Activated CD8-positive, alpha-beta T cell treated with anti-CD3 and anti-CD28 coated beads, Interleukin-2, amount 10 ng/mL, durations not matched to agents 7 days and 5 days (primary cell): ENCODE data around the gene POLG. TPM values are rescaled to one million over a fixed set of nuclear protein-coding genes. Genes with fewer than 3 reads are reported as not detected.

Experiments used
- ATAC-seq: fragments of 150-1000 bp; cut with Tn5 transposase; one replicate; pipeline ENCODE4 v1.10.0; 2021; ENCODE audit warnings: moderate library complexity
- CTCF ChIA-PET: fragments of 350-600 bp; sonication (Branson Sonifier 250); formaldehyde crosslinking; loops from one replicate; lab custom pipeline; 2021; ENCODE audit warnings: antibody characterized with exemption; lab: Charles Lee
- POLR2A ChIA-PET: fragments of 350-600 bp; sonication (Branson Sonifier 250); formaldehyde crosslinking; loops from one replicate; lab custom pipeline; 2021; ENCODE audit warnings: antibody characterized with exemption; lab: Charles Lee
- DNase-seq: peaks from one replicate; pipeline ENCODE4 v3.0.0-alpha.2; 2020
- H3K27ac Mint-ChIP-seq: one replicate; pipeline ENCODE4 v1.8.0; 2021; ENCODE audit warnings: mild to moderate bottlenecking, mixed read lengths
- H3K27me3 Mint-ChIP-seq: one replicate; pipeline ENCODE4 v1.8.0; 2021; ENCODE audit warnings: low read depth, mixed read lengths
- H3K36me3 Mint-ChIP-seq: one replicate; pipeline ENCODE4 v1.8.0; 2021; ENCODE audit warnings: low read depth, mixed read lengths
- H3K4me1 Mint-ChIP-seq: one replicate; pipeline ENCODE4 v1.8.0; 2021; ENCODE audit warnings: low read depth, mixed read lengths
- H3K4me3 Mint-ChIP-seq: one replicate; pipeline ENCODE4 v1.8.0; 2021; ENCODE audit warnings: mild to moderate bottlenecking, mixed read lengths
- H3K9me3 Mint-ChIP-seq: one replicate; pipeline ENCODE4 v1.8.0; 2022; ENCODE audit warnings: mixed read lengths; ENCODE audit not compliant: insufficient read depth
- total RNA-seq, 2 experiments: library from RNA; stranded (reverse); gene quantifications; one replicate each; pipeline ENCODE4 v1.2.3, GENCODE V29; 2021

POLG gene
- total RNA-seq, 2 experiments from 2014 or later = 121 to 128 TPM

DNA sequence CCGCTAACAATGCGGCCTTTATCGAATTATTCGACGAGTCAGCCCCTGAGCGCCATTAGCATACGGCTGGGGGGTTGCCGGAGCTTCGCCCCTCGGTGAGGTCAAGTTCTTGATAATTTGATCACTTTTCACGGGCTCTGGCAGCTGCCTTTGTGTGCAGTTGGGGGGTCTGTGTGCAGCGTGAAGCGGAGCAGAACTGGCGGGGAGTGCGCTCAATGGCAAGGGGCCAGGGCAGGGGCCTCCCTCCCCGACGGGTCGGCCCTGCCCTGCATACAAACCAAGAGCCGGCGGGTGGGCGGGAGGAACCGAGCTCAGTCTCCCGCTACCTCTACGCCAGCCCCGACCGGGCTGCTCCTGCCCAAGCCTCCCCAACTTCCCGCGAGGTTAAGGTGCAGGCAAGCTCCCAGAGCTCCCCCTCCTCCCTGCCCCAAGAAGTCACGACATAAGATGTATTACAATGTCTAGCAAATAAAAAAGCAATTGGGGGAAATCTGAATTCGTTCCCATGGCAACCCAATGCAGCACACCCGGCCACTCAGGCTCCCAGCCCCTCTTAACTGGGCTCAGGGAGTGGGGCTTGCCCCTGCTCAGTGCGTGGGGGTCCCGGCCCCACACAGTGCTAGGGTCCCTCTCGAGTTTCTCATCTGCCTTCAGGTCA, 34.1 kb upstream of the POLG start:
- CTCF ChIA-PET = interaction anchor here (0.6 to 3.3 kb wide), 4 partner anchors 8 to 50 kb away, joined by 3 to 33 read pairs (median 4); no protein-coding TSS in a partner anchor
- H3K27ac Mint-ChIP-seq = no peak overlapping the region
- no peak for DNase-seq

GRCh38 chr15:89367485-89368451, 33.1 kb upstream of the POLG start:
- peak; percentile 7 for ATAC-seq

More for the DNA sequence above, 34.1 kb upstream of the POLG start:
- H3K9me3 Mint-ChIP-seq = no peaks in the 10 kb centered on the region
- H3K4me3 Mint-ChIP-seq = peak overlapping the region; percentile 12
- H3K36me3 Mint-ChIP-seq = peaks cover 2% of the 10 kb centered on the region
- POLR2A ChIA-PET = no interaction called here
- peaks cover 7% of the 10 kb centered on the region for H3K4me1 Mint-ChIP-seq
- peak; percentile 15 for ATAC-seq
- peaks cover 83% of the 10 kb centered on the region for H3K27me3 Mint-ChIP-seq

DNA sequence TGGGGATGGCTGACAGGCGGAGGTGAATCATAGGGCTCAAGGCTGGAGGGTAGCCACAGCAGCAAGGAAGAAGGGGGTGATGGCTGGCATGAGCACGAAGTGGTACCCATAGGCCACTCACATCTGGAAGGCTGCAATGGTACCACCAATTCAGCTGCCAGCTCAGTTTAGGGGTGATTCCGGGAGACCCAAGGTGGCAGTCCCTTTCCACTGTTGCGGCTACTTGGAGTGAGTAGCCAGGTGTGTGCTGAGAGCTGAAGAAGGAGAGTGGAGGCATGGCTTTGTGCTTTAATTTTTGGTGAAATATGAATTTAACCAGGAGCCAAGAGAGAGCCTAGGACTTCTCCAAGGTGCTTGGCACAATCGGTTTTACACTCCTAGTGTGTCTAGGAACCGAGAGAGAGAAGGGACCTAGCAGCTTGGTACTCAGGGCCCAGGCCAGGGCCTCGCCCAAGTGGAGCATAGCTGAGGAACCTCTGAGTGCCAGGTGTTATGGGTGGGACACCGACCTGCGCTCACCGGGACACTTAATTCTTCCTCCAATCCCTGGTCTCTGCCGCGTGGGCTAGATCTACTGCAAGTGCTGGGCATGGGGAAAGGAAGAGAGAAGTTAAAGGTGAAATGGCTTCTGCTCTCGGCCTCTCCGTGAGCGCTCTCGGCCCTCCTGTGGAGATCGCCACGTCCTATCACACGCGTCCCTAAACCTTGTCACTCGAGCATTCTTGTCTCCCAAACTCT, 32.2 kb upstream of the POLG start:
- H3K9me3 Mint-ChIP-seq = no peaks in the 10 kb centered on the region
- peaks cover 7% of the 10 kb centered on the region for H3K4me1 Mint-ChIP-seq
- peaks cover 81% of the 10 kb centered on the region for H3K27me3 Mint-ChIP-seq
- DNase-seq (no peak), ATAC-seq (no peak)
- H3K4me3 Mint-ChIP-seq = no peak overlapping the region
- H3K27ac Mint-ChIP-seq = peak overlapping the region; percentile 52
- CTCF ChIA-PET = interaction anchor here (1.1 to 1.4 kb wide), 2 partner anchors 8 to 41 kb away, joined by 3 to 5 read pairs; no protein-coding TSS in a partner anchor
- POLR2A ChIA-PET = no interaction called here
- peaks cover 2% of the 10 kb centered on the region for H3K36me3 Mint-ChIP-seq

More at GRCh38 chr15:89367485-89368451, 33.1 kb upstream of the POLG start:
- Mint-ChIP-seq H3K9me3 (no peaks in the 10 kb centered on the region), H3K36me3 (peaks cover 2% of the 10 kb centered on the region), H3K4me1 (peaks cover 7% of the 10 kb centered on the region), H3K4me3 (no peak overlapping the region), H3K27me3 (peaks cover 86% of the 10 kb centered on the region), H3K27ac (no peak overlapping the region)
- ChIA-PET POLR2A (no interaction called here), CTCF (interaction anchor here (1.1 to 3.3 kb wide), 3 partner anchors 8 to 49 kb away, joined by 5 to 33 read pairs (median 5); no protein-coding TSS in a partner anchor)
- no peak for DNase-seq

DNA sequence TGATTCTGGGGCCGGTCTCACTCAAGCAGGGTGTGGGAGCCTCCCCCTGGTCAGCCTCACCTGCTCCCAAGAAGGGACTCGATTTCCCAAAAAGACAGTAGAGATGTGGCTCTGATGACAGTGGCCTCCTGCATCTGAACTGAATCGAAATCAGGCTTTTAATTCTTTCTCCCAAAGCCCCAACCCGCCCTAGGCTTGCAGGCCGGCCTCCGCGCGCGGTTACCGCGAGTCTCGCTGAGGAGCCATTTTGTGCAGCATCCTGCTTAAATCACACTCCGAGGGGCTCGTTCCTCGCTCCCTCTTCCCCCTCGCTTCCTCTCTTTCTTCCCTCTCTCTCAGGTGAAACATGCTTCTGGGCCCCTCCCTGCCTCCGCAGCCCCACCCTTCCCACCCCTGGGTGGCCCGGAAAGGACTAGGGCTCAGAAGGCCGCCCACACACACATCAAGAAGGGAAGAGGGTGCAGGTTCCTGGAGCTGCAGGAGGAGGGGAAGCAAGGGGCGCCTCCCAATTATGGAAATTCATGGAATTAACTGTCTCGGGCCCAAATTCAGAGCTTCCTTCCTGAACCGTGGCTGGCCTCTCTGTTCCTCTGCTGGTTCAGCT, 30.9 kb upstream of the POLG start:
- Mint-ChIP-seq H3K9me3 (no peaks in the 10 kb centered on the region), H3K4me1 (peaks cover 8% of the 10 kb centered on the region), H3K36me3 (peaks cover 2% of the 10 kb centered on the region), H3K27me3 (peaks cover 86% of the 10 kb centered on the region), H3K27ac (no peak overlapping the region), H3K4me3 (no peak overlapping the region)
- POLR2A ChIA-PET = no interaction called here
- CTCF ChIA-PET = interaction anchor here (1.4 to 2.4 kb wide), 2 partner anchors 43 to 53 kb away, joined by 3 to 8 read pairs; no protein-coding TSS in a partner anchor
- DNase-seq = no peak
- ATAC-seq = no peak

GRCh38 chr15:89364741-89365450, 30.3 kb upstream of the POLG start:
- H3K4me1 Mint-ChIP-seq = peaks cover 8% of the 10 kb centered on the region
- H3K4me3 Mint-ChIP-seq = no peak overlapping the region
- ChIA-PET POLR2A (no interaction called here), CTCF (interaction anchor here (2.4 kb wide), 1 partner anchor 54 kb away, joined by 8 read pairs; no protein-coding TSS in a partner anchor)
- H3K27ac Mint-ChIP-seq = no peak overlapping the region
- H3K9me3 Mint-ChIP-seq = no peaks in the 10 kb centered on the region
- DNase-seq (no peak), ATAC-seq (no peak)
- H3K27me3 Mint-ChIP-seq = peaks cover 85% of the 10 kb centered on the region
- H3K36me3 Mint-ChIP-seq = peaks cover 2% of the 10 kb centered on the region

- ATAC-seq = no peak
- Mint-ChIP-seq H3K4me1 (peaks cover 10% of the 10 kb centered on the region), H3K9me3 (no peaks in the 10 kb centered on the region), H3K36me3 (peaks cover 2% of the 10 kb centered on the region), H3K27ac (no peak overlapping the region), H3K4me3 (no peak overlapping the region), H3K27me3 (peaks cover 86% of the 10 kb centered on the region)
- ChIA-PET CTCF (interaction anchor here (0.8 to 2.4 kb wide), 2 partner anchors 54 to 307 kb away, joined by 3 to 8 read pairs; no protein-coding TSS in a partner anchor), POLR2A (no interaction called here)
- no peak for DNase-seq
Observed at GRCh38 chr15:89364341-89364740, 29.7 kb upstream of the POLG start.

DNA sequence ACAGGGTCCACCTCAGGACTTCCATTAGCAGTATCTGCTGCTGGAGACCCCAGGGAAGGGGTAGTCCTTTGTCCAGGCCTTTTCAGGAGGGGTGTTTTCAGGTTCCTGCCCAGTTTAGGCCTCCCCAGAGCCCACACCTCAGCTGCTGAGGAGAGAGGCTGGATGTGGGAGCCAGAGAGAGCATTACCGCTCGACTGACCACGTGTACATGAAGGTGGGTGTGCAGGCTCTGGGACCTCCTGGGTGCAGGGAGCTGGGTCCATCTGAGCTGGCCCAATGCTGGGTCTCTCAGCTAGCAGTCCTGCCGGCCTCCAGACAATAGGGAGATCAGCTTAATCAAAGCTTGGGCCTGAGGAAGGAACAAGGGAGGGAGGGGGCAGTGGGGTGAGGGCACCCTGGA, 29.1 kb upstream of the POLG start:
- H3K4me3 Mint-ChIP-seq = no peak overlapping the region
- peaks cover 2% of the 10 kb centered on the region for H3K36me3 Mint-ChIP-seq
- CTCF ChIA-PET = interaction anchor here (0.8 to 2.4 kb wide), 2 partner anchors 55 to 307 kb away, joined by 3 to 8 read pairs; no protein-coding TSS in a partner anchor
- DNase-seq = no peak
- peaks cover 81% of the 10 kb centered on the region for H3K27me3 Mint-ChIP-seq
- no peaks in the 10 kb centered on the region for H3K9me3 Mint-ChIP-seq
- H3K27ac Mint-ChIP-seq = no peak overlapping the region
- no peak for ATAC-seq
- POLR2A ChIA-PET = no interaction called here
- H3K4me1 Mint-ChIP-seq = peaks cover 13% of the 10 kb centered on the region

DNA sequence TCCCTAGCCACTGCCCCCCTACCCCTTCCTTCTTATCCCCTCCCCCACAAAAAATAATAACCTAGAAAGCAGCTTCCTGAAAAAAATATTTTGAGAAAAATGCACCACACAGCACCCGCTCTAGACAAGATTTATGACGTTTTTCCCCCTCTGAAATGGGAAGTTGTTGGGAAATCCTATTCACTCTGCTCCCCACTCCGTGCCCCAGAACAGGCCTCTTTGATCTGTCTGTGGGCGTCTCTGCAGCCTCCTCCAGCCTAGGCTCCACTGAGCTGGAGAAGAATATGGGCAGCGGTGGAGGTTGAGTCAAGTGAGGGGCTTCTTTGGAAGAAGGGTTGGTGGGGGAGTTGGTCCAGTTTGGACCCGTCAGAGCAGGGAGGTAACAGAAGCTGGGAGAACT, 28.5 kb upstream of the POLG start:
- H3K9me3 Mint-ChIP-seq = no peaks in the 10 kb centered on the region
- no peak overlapping the region for H3K4me3 Mint-ChIP-seq
- peaks cover 2% of the 10 kb centered on the region for H3K36me3 Mint-ChIP-seq
- ChIA-PET POLR2A (no interaction called here), CTCF (interaction anchor here (1.7 kb wide), 1 partner anchor 109 kb away, joined by 6 read pairs; no protein-coding TSS in a partner anchor)
- H3K27ac Mint-ChIP-seq = no peak overlapping the region
- no peak for DNase-seq
- H3K4me1 Mint-ChIP-seq = peaks cover 17% of the 10 kb centered on the region
- no peak for ATAC-seq
- peaks cover 82% of the 10 kb centered on the region for H3K27me3 Mint-ChIP-seq

- DNase-seq (no peak), ATAC-seq (no peak)
- Mint-ChIP-seq H3K27me3 (peaks cover 83% of the 10 kb centered on the region), H3K36me3 (peaks cover 2% of the 10 kb centered on the region), H3K9me3 (no peaks in the 10 kb centered on the region), H3K4me1 (peaks cover 17% of the 10 kb centered on the region), H3K4me3 (no peak overlapping the region), H3K27ac (no peak overlapping the region)
- ChIA-PET POLR2A (no interaction called here), CTCF (interaction anchor here (1.7 to 10.0 kb wide), 3 partner anchors 38 to 110 kb away, joined by 6 to 163 read pairs (median 126); no protein-coding TSS in a partner anchor)
Observed at GRCh38 chr15:89362203-89363101, 27.8 kb upstream of the POLG start.
